ENCODE results near the gene TFAP2B.

DNA sequence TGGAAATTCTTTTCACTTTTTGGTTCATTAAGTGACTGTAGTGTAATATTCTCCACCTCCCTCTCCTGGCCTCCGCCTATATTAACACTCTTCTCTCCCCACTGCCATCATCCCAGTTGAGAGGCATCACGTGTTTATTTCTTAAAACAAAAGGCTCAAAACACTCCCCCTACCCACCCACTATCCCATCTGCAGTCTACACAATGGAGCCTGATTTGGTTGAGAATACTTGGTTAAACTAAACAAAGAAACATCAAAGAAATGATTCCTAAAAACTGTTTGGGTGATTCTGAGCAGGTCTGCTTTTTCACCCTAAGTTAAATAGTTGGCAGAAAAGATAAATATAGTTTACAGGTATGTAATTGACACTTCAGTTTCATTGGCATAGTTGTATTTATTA lies 5.9 kb downstream of the TFAP2B start:
- no peak for TF ChIP-seq CTCF (IDR thresholded peaks at IDR 0.05; ENCODE audit: low read depth, low read length)
- TF ChIP-seq, protein P1, sequence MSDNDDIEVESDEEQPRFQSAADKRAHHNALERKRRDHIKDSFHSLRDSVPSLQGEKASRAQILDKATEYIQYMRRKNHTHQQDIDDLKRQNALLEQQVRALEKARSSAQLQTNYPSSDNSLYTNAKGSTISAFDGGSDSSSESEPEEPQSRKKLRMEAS (IDR thresholded peaks at IDR 0.05; ENCODE audit: low read depth, low read length): no peak
